SKM-1 treated with dmso at 0.1 percent for 144 hours (cell line): ENCODE measurements around the gene FAM181A.

ENCODE experiments used
- DNase-seq: peaks from one replicate; lab custom pipeline; 2025; ENCODE audit not compliant: unreplicated experiment; lab: John Stamatoyannopoulos, UW

Gene FAM181A

GRCh38 chr14:93977171-93977570, 50.0 kb downstream of the FAM181A start:
- no peak for DNase-seq

- DNase-seq, result no peak
These were observed 50.8 kb downstream of the FAM181A start for GRCh38 chr14:93977790-93978581.

GRCh38 chr14:93978735-93979134, 51.6 kb downstream of the FAM181A start:
- no peak for DNase-seq
